Upper lobe of left lung (tissue), 4 donors: Measurements from ENCODE around the gene MAGED4B.

Experiments
- CTCF ChIP-seq, 6 experiments: fragments of 450-650 bp in 4 of 6; fragments of 200-600 bp in 2 of 6; sonication (generic) in 2 of 6; IDR thresholded peaks; one replicate each; pipeline ENCODE4 v1.5.1; 2016 to 2019; ENCODE audit warnings: antibody characterized with exemption in 6 of 6
- POLR2A ChIP-seq, 4 donors: fragments of 450-650 bp; IDR thresholded peaks; one replicate each; pipeline ENCODE4 v1.5.1; 2016 to 2017; ENCODE audit warnings: antibody characterized with exemption in 4 of 4, mild to moderate bottlenecking in 2 of 4

GRCh38 chrX:52118262-52118661 lies 49.3 kb upstream of the MAGED4B start:
- TF ChIP-seq POLR2A (IDR thresholded peaks at IDR 0.05) (no peak), CTCF (IDR thresholded peaks at IDR 0.05) (no peak)
